Measurements from ENCODE around the gene TAPBP. TPM values are rescaled to one million over a fixed set of nuclear protein-coding genes. Genes with fewer than 3 reads are reported as not detected.
A peak's percentile ranks its signal among the peaks of the same experiment; 100 is the strongest.

Gene TAPBP
- total RNA-seq, 1 donor from 2014 or later: 10.2 TPM

GRCh38 chr6:33320315-33321181, 6.7 kb upstream of the TAPBP start:
- FAIRE-seq (no peak), DNase-seq (ENCODE audit: low spot score in 2 of 2) (no peak)

GRCh38 chr6:33319939-33320314, 6.0 kb upstream of the TAPBP start:
- DNase-seq (ENCODE audit: low spot score in 2 of 2): no peak
- no peak for FAIRE-seq

- no peak for DNase-seq (ENCODE audit: low spot score in 2 of 2)
- FAIRE-seq: no peak
Observed at GRCh38 chr6:33318426-33319073, 4.7 kb upstream of the TAPBP start.

DNA sequence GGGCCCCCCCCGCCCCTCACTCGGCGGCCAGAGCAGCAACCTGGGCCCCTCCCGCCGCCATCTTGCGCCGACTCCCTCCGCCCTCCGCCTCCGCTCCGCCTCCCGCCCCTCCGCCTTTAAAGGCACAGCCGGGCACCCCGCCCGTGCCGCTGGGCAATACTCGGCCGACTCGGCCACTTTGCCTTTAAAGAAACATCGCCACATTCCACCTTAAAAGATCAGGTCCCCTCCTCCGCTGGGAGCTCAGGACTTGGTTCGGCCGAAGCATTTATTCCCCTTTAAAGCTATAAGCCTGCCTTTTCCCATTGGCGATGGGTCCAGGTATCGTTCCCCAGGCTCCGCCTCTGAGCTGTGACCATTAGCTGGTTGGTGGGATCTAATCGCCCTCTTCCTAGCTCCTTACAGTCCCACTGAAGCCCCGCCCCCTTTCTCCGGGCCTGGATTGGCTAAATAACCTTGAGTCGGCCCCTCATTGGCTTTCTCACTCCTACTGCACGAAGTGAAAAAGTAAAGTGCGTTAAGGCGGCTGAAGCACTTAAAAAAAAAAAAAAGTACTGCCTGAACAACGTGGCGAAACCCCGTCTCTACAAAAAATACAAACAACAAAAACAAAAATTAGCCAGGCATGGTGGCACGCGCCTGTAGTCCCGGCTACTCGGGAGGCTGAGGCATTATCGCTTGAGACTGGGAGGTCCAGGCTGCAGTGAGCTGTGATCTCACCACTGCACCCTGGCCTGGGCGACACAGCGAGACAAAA, 4.0 kb upstream of the TAPBP start, which contains the start of gene ZBTB22:
Gene ZBTB22, minus strand, starts transcription at position 76 of the 757 bp plus-strand sequence. CDS start 828 bp downstream, outside the sequence.
- FAIRE-seq: no peak
- DNase-seq (ENCODE audit: low spot score in 2 of 2): peak; percentile 88 to 91

DNA sequence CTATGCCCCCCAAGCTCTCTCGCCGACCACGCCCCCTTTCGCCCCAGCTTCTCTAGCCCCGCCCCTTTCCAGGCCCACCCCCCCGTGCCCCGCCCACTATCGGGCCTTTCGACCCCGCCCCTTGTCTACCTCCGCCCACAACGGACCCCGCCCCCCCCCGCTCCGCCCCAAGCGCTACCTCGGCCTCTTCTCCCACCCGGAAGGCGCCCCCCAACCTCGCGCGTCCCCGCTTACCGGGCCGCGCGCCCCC, 3.5 kb upstream of the TAPBP start:
- no peak for DNase-seq (ENCODE audit: low spot score in 2 of 2)
- FAIRE-seq: no peak

- FAIRE-seq (no peak), DNase-seq (ENCODE audit: low spot score in 2 of 2) (no peak)
Observed at GRCh38 chr6:33316603-33317418, 2.9 kb upstream of the TAPBP start.

GRCh38 chr6:33315793-33316602, 2.1 kb upstream of the TAPBP start:
- no peak for FAIRE-seq
- no peak for DNase-seq (ENCODE audit: low spot score in 2 of 2)

DNA sequence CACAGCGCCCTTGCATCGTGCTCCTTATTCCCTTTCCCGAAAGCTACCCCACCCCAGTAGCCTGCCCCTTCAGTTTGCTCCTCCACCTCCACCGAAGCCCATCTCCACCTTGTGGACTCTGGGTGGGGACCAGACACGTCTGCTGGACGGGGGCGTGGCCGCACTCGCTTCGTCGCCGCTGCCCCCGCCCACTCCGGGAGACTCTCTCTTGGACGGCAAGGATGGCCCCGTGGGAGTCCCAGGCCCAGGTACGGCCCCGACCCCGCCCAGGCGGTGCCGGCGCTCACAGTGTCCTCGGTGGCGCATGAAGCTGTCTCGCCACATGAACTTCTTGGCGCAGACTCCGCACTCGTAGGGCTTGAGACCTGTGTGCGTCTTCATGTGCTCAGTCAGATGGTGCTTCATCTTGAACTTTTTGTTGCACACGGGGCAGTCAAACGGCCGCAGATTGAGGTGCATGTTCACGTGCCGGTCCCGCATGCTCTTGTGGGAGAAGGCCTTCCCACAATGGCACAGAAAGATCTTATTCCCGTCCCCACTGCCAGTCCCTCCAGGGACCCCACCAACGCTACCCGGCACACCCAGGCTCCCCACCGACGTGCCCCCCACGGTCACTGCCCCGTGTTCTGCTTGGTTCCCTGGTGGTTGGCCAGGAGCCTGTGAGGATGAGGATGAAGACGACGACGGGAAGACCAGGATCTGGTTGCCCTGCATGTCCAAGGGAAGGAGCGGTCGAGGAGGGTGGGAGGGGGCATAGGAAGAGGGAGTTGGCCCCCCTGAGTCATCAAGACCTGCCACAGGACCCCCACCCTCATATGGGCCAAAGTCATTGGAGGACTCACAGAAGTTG, 1.3 kb upstream of the TAPBP start:
- no peak for FAIRE-seq
- DNase-seq (ENCODE audit: low spot score in 2 of 2): no peak

DNA sequence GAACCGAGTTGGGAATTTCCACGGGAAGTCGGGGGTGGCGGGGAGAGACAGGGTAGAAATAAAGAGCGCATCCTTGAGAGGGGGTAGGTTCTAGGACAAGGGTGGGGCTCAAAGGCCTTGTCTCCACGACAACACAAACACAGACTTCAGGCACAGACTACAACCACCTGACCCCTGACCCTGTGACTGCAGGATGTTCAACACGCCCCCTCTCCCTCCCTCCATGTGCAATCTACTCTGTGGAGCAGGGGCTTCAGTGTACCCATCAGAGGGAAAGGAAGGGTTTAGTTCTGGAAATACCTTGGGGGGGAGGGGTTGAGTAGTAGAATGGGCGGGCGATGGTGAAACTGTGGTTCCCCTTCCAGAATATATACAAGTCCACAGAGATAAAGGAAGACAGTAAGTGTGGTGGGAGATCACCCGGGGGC, 651 bp upstream of the TAPBP start:
- DNase-seq (ENCODE audit: low spot score in 2 of 2) (peak in 1 of 2 donors; percentile 54), FAIRE-seq (no peak)

DNA sequence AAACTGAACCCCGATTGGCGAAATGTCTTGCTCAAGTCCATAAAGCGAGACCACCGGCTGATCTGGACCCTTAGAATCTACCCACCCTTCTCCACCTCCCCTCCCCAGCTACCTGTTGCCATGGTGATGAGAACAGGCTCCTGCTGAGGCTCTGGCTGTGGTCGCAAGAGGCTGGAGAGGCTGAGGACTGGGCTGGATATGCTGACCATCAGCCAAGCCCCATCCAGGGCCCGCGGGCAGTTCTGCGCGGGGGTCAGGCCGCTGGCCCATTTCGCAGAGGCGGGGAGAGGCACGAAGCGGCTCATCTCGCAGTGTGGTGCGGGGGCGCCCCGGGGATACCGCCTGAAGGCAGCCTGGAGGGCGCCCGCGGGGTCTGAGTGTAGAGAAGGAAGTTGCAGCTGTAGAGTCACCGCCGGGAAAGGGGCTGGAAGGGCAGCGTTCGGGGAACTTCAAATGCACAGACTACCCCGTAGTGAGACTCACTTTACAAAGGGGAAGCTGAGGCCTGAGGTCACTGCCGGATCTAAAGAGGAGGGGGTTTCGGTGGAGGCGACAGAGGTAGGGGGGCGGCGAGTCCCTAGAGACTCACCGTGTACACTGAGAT, 671 bp downstream of the TAPBP start:
- DNase-seq (ENCODE audit: low spot score in 2 of 2) (peak in 1 of 2 donors; percentile 45), FAIRE-seq (no peak)

GRCh38 chr6:33312361-33313104, 1.3 kb downstream of the TAPBP start:
- FAIRE-seq: no peak
- DNase-seq (ENCODE audit: low spot score in 2 of 2): peak; percentile 62 to 74

DNA sequence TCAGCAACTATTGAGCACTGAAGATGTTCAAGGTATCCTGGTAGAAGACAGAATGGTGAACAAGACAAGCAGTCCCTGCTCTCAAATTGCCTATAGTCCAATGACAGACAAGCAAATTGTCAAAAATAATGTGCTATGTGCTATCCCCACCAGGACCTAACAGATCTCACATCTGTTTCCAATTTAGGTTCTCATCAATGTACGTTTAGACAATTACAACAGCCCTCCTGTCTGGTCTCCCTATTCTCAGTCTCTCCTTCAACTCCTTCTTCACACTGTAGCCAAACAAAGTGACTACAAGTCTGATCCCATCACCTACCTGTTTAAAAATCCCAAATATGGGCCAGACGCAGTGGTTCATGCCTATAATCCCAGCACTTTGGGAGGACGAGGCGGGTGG, 7.5 kb downstream of the TAPBP start:
- DNase-seq (ENCODE audit: low spot score in 2 of 2) (no peak), FAIRE-seq (no peak)

GRCh38 chr6:33305052-33305451, 8.8 kb downstream of the TAPBP start:
- DNase-seq (ENCODE audit: low spot score in 2 of 2) (no peak), FAIRE-seq (no peak)

GRCh38 chr6:33304216-33304615, 9.7 kb downstream of the TAPBP start:
- no peak for FAIRE-seq
- DNase-seq (ENCODE audit: low spot score in 2 of 2): no peak

- DNase-seq (ENCODE audit: low spot score in 2 of 2): no peak
- FAIRE-seq: no peak
Observed at GRCh38 chr6:33301877-33302276, 12.0 kb downstream of the TAPBP start.

GRCh38 chr6:33299237-33299944, 14.5 kb downstream of the TAPBP start:
- DNase-seq (ENCODE audit: low spot score in 2 of 2) (peak; percentile 83 to 88), FAIRE-seq (no peak)

DNA sequence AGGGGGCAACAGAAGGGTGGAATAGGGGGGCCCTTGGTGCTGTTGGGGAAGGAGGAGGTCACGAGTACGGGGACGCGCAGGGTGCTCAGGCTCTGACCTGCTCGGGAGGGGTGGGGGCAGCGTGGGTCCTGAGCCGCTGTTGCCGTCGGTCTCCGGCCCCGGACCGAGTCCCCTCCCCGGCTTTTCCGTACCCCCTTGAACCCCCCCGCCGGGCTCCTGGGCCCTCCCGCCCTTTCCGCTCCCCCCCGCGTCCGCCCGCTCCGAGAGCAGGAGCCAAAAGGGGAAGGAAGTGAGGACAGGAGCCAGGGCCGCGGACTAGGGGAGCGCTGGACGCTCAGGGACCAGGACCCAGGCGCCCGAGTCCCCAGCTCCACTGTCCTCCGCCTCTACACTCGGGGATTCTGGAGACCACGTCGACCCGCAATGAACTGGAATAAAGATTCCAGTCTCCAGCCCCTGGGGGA, 15.1 kb downstream of the TAPBP start, which contains the start of gene RGL2:
Gene RGL2, minus strand, starts transcription at position 170 of the 464 bp plus-strand sequence. CDS start 332 bp downstream, outside the sequence.
- DNase-seq (ENCODE audit: low spot score in 2 of 2) (peak; percentile 77 to 82), FAIRE-seq (no peak)
